ENCODE measurements around the gene BCAS2. TPM values are rescaled to one million over a fixed set of nuclear protein-coding genes. Genes with fewer than 3 reads are reported as not detected.

BCAS2 gene
- 27.1 and 35.9 TPM in 2 replicates for total RNA-seq

DNA sequence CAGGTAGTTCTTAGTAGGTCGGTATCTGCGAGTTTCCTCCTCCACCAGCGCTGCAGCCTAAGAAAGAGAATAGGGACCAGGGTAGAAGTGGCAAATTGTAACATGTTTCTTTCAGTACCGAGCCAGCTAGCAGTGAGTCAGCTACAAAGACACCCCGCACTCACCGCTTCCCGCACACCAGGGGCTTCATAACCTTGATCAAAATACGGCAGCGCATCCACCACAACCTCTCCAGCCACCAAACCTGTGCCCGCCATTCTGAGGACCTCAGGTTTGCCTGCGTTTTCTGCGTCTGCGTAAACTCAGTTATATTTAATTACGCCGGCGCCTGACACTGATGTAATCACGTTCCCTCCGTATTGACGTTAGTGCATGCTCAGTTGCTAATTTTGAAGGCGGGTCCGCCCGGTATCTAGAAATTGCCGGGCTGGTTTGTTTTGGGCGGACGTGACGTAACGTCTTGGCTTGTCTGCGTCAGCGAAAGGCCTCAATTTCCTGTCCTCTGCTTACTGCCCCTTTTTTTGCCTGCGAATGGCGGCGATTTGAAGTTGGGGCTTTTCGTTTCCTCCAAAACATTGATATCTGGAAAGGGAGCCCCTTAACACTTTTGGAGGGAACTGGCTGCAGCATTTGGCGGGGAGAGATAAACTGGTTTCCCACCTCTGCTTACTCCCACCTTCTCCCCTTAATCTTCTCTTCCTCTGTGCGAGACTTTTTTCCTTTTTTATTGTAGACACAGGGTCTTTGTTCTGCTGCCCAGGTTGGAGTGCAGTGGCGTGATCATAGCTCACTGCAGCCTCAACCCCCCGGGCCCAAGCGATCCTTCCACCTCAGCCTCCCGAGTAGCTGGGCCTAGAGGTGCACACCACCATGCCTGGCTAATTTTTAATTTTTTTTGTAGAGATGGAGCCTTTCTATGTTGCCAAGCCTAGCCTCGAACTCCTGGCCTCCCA, at the start of gene BCAS2:
Gene BCAS2, minus strand, starts transcription at position 281 of the 953 bp plus-strand sequence. Its CDS starts 24 bp downstream, at position 257.

Other genes with a start within 250 kb of the BCAS2 start
- gene TRIM33, start 70.4 kb downstream of the BCAS2 start, total RNA-seq = 24.9 and 27.6 TPM in 2 replicates
- gene DENND2C, start 88.4 kb upstream of the BCAS2 start, total RNA-seq = 8.8 and 9.2 TPM in 2 replicates
- not detected in 2 replicates for gene AMPD1, start 113.9 kb upstream of the BCAS2 start, total RNA-seq
- gene NRAS, start 135.2 kb upstream of the BCAS2 start, total RNA-seq = 81.3 and 83.0 TPM in 2 replicates
- gene CSDE1, start 176.4 kb upstream of the BCAS2 start, total RNA-seq = 1,242 and 1,821 TPM in 2 replicates
- gene SIKE1, start 199.1 kb upstream of the BCAS2 start, total RNA-seq = 30.5 and 44.3 TPM in 2 replicates